Heart left ventricle (tissue), 13 donors: ENCODE results near the gene SENP5.

Source experiments
- POLR2A ChIP-seq, 2 donors: fragments of 450-650 bp; IDR thresholded peaks; one replicate each; pipeline ENCODE4 v1.6.1; 2017; ENCODE audit warnings: antibody characterized with exemption in 2 of 2, mild to moderate bottlenecking in 2 of 2, moderate library complexity in 2 of 2
- TF ChIP-seq, protein P1 (sequence below), 12 donors: fragments of 200-600 bp; sonication (generic) in 4 of 12; IDR thresholded peaks; one replicate each; pipeline versions ENCODE4 v1.5.0 to v1.8.0; 2018 to 2022; ENCODE audit warnings: antibody characterized with exemption in 12 of 12, mild to moderate bottlenecking in 5 of 12
- donor health status: ischemic (EF 13 %, LVEDD 7.1; RV severe dilation, severe dysfunction).
- donor health status: DM: no; HTN: yes; CAD: no.
- donor health status: DM: no; HTN: no; CAD: no.
- donor health status: ischemic (EF 25% LVEDD 6.9; RV normal size, moderate dysfunction).
- donor health status: ischemic (EF 25% LVEDD 5.7; RV mildly dilated, moderate dysfunction).
- donor health status: ischemic (EF 35%, LVEDD 5.7; RV mildly dilated, moderate dysfunction).
- donor health status: nonischemic (EF 11% LVEDD 7.7; RV severe dilation, severe dysfunction).
- donor health status: DM: yes; HTN: yes; CAD: no.
- donor health status: PGD.
- donor health status: ischemic (EF 29% LVEDD 5.4; RV normal size, mild dysfunction).
- donor health status: nonischemic (EF 23%, LVEDD 6.1; RV moderate dilation, normal function).

DNA sequence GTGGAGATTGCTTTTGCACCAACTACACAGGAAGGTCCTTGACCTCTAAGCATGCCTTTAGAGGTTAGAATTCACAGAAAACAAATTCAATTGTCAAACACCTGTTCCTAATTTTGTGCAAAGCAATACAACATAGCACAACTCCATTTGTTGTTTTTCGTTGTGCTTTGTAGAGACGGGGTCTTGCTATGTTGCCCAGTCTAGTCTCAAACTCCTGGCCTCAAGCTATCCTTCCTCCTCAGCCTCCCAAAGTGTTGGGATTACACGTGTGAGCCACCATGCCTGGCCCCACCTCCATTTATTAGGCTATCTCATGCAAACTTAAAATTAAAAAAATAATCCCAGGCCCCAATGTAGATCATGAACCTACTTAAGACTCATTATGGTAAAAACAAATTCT, 68.6 kb downstream of the SENP5 start:
- TF ChIP-seq, protein P1, sequence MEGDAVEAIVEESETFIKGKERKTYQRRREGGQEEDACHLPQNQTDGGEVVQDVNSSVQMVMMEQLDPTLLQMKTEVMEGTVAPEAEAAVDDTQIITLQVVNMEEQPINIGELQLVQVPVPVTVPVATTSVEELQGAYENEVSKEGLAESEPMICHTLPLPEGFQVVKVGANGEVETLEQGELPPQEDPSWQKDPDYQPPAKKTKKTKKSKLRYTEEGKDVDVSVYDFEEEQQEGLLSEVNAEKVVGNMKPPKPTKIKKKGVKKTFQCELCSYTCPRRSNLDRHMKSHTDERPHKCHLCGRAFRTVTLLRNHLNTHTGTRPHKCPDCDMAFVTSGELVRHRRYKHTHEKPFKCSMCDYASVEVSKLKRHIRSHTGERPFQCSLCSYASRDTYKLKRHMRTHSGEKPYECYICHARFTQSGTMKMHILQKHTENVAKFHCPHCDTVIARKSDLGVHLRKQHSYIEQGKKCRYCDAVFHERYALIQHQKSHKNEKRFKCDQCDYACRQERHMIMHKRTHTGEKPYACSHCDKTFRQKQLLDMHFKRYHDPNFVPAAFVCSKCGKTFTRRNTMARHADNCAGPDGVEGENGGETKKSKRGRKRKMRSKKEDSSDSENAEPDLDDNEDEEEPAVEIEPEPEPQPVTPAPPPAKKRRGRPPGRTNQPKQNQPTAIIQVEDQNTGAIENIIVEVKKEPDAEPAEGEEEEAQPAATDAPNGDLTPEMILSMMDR (IDR thresholded peaks at IDR 0.05) = no peak
- no peak for TF ChIP-seq POLR2A (IDR thresholded peaks at IDR 0.05)
